Neutrophil (primary cell): ENCODE results near the gene GRAMD4.

Experiments used
- H3K27ac ChIP-seq: fragments of 200-600 bp; sonication (generic); 2 replicates; pipeline ENCODE4 v1.5.1; 2016; ENCODE audit warnings: mild to moderate bottlenecking, moderate library complexity
- H3K27me3 ChIP-seq: fragments of 200-600 bp; sonication (generic); 2 replicates; pipeline ENCODE4 v1.6.0; 2016; ENCODE audit warnings: mild to moderate bottlenecking
- H3K36me3 ChIP-seq: fragments of 200-600 bp; sonication (generic); 2 replicates; pipeline ENCODE4 v1.5.1; 2017
- H3K4me1 ChIP-seq, 2 experiments: fragments of 200-600 bp in 1 of 2; sonication (generic) in 1 of 2; 1 replicate in 1 of 2; 2 replicates in 1 of 2; pipeline versions ENCODE4 v1.5.1 to v1.6.1; 2013 to 2016; ENCODE audit warnings: low read depth in 1 of 2, low read length in 1 of 2, mild to moderate bottlenecking in 1 of 2, moderate library complexity in 1 of 2; ENCODE audit not compliant: control insufficient read depth in 1 of 2, insufficient read depth in 1 of 2
- H3K4me3 ChIP-seq, 2 experiments: fragments of 200-600 bp in 1 of 2; sonication (generic) in 1 of 2; 1 replicate in 1 of 2; 2 replicates in 1 of 2; pipeline ENCODE4 v1.5.1; 2013 to 2016; ENCODE audit warnings: low read depth in 1 of 2, low read length in 1 of 2, mild to moderate bottlenecking in 1 of 2, moderate library complexity in 1 of 2
- H3K9me3 ChIP-seq: fragments of 200-600 bp; sonication (generic); 2 replicates; pipeline ENCODE4 v1.5.1; 2016
- TF ChIP-seq, protein P1 (sequence below): fragments of 200-600 bp; sonication (generic); IDR thresholded peaks from 2 replicates; pipeline ENCODE4 v1.5.1; 2016; ENCODE audit warnings: antibody characterized with exemption

GRAMD4 gene

GRCh38 chr22:46614025-46614931 is 5.9 kb upstream of the GRAMD4 start:
- H3K36me3 ChIP-seq, result no peaks in the 10 kb centered on the region
- TF ChIP-seq, protein P1, sequence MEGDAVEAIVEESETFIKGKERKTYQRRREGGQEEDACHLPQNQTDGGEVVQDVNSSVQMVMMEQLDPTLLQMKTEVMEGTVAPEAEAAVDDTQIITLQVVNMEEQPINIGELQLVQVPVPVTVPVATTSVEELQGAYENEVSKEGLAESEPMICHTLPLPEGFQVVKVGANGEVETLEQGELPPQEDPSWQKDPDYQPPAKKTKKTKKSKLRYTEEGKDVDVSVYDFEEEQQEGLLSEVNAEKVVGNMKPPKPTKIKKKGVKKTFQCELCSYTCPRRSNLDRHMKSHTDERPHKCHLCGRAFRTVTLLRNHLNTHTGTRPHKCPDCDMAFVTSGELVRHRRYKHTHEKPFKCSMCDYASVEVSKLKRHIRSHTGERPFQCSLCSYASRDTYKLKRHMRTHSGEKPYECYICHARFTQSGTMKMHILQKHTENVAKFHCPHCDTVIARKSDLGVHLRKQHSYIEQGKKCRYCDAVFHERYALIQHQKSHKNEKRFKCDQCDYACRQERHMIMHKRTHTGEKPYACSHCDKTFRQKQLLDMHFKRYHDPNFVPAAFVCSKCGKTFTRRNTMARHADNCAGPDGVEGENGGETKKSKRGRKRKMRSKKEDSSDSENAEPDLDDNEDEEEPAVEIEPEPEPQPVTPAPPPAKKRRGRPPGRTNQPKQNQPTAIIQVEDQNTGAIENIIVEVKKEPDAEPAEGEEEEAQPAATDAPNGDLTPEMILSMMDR, result no peak
- no peaks in the 10 kb centered on the region for H3K27me3 ChIP-seq
- peaks cover 45 to 58% of the 10 kb centered on the region in 2 experiments for H3K4me1 ChIP-seq
- no peaks in the 10 kb centered on the region for H3K9me3 ChIP-seq
- peak overlapping the region; percentile 12 to 24 for H3K4me3 ChIP-seq
- peak overlapping the region; percentile 71 for H3K27ac ChIP-seq

DNA sequence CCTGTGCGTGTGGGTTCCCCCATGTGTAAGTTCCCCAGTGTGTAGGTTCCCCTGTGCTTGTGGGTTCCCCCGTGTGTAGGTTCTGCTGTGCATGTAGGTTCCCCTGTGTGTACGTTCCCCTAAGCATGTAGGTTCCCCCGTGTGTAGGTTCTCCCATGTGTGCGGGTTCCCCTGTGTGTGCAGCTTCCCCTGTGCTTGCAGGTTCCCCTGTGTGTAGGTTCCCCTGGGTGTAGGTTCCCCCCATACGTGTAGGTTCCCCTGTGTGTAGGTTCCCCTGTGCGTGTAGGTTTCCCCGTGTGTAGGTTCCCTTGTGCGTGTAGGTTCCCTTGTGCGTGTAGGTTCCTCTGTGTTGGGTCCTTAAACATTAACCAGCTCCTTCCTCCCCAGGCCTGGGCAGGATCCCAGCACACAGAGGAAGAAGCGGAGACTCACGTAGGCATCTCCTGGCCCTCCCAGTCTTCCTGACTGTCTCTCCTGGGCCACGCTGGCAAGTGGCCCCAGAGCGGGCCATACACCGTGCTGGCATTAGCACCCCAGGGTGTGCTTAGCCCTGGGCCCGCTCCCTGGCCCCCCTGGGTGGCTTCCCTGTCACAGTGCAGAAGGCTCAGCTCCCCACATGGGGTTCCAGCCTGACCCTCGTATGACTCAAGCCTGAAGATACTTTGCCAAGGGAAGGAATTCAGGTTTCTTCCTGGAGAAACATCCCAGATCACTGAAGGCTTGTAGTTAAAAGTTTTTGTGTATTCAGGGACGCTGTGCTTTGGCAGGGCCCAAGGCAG is 2.8 kb upstream of the GRAMD4 start:
- peaks cover 57 to 63% of the 10 kb centered on the region in 2 experiments for H3K4me1 ChIP-seq
- TF ChIP-seq, protein P1, result no peak
- H3K9me3 ChIP-seq, result no peaks in the 10 kb centered on the region
- no peak overlapping the region for H3K4me3 ChIP-seq
- no peaks in the 10 kb centered on the region for H3K36me3 ChIP-seq
- H3K27ac ChIP-seq, result peak overlapping the region; percentile 83
- H3K27me3 ChIP-seq, result no peaks in the 10 kb centered on the region

- Histone ChIP-seq H3K4me3 (no peak overlapping the region), H3K27ac (peak overlapping the region; percentile 83), H3K4me1 (peaks cover 57 to 63% of the 10 kb centered on the region in 2 experiments), H3K36me3 (no peaks in the 10 kb centered on the region), H3K9me3 (no peaks in the 10 kb centered on the region), H3K27me3 (no peaks in the 10 kb centered on the region)
- TF ChIP-seq, protein P1, result no peak
Observed at GRCh38 chr22:46617986-46618647, 2.1 kb upstream of the GRAMD4 start.

DNA sequence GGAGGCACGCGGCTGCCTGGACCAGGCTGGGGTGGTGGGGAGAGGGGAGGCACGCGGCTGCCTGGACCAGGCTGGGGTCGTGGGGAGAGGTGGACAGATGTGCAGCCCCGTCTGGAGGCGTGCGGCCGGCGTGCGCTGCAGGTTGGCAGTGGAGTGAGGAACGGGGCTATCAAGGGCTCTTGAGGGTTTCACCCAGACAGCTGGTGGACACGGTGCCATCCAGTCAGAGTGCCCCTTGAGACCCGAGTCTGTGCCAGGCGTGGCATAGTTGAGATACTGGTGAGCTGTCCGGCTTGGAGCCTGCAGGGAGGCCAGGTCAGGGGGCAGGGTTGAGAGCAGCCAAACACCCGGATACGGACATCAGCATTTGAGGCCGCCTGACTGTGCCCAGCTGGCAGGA is 1.5 kb upstream of the GRAMD4 start:
- Histone ChIP-seq H3K9me3 (no peaks in the 10 kb centered on the region), H3K27ac (peak overlapping the region; percentile 83), H3K27me3 (no peaks in the 10 kb centered on the region), H3K4me3 (no peak overlapping the region), H3K4me1 (peaks cover 57 to 63% of the 10 kb centered on the region in 2 experiments), H3K36me3 (no peaks in the 10 kb centered on the region)
- TF ChIP-seq, protein P1, result no peak

DNA sequence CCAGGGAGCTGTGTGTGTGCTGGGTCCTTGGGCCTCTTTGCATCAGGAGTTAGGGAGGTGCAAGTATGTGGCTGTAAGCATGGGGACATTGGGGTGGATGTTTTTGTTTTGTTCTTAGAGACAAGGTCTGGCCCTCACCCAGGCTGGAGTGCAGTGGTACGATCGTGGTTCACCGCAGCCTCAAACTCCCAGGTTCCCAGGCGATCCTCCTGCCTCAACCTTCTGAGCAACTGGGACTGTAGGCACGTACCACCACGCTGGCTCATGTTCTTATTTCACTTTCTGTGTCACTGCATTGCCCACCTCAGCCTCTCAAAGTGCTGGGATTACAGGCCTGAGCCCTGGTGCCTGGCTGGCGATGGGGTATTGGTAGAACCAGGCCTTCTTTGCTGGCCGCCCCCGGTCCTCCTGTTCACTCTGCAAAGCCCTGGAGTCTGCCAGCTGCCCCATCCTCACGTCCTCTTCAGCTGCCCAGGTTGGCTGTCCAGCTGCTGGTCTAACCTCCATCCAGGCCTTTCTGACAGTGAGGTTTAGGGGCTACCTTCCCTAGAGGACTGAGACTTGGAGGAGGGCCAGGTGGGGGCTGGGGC is 851 bp upstream of the GRAMD4 start:
- Histone ChIP-seq H3K27me3 (no peaks in the 10 kb centered on the region), H3K9me3 (no peaks in the 10 kb centered on the region), H3K27ac (peak overlapping the region; percentile 83), H3K4me3 (peak overlapping the region in 1 of 2 experiments; percentile 44), H3K4me1 (peaks cover 56 to 63% of the 10 kb centered on the region in 2 experiments), H3K36me3 (no peaks in the 10 kb centered on the region)
- TF ChIP-seq, protein P1, result no peak
